ENCODE results near the gene KCTD19.

The KCTD19 gene

GRCh38 chr16:67257486-67258160 lies 68.9 kb downstream of the KCTD19 start:
- DNase-seq = no peak

DNA sequence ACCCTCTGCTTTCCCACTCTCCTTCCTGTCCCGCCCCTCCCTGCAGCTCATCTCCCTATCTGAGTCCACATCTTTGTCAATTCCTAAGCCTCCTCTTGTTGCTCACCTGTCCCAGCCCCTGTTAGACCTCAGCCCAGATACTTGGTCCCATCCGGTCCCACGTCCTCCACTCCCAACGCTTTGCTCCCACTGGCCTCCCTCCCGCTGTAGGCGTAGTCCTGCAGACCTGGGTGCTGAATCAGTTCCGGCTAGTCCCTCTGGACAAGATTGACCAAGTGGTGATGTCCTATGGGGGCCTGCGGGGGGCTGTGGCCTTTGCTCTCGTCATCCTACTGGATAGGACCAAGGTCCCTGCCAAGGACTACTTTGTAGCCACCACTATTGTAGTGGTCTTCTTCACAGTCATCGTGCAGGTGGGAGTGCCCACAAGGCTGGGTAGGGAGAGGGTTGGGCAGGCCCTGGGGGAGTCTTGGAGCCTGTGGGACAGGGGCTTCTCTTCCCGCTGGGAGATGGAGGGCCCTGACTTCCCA lies 69.8 kb downstream of the KCTD19 start:
- DNase-seq = no peak

DNA sequence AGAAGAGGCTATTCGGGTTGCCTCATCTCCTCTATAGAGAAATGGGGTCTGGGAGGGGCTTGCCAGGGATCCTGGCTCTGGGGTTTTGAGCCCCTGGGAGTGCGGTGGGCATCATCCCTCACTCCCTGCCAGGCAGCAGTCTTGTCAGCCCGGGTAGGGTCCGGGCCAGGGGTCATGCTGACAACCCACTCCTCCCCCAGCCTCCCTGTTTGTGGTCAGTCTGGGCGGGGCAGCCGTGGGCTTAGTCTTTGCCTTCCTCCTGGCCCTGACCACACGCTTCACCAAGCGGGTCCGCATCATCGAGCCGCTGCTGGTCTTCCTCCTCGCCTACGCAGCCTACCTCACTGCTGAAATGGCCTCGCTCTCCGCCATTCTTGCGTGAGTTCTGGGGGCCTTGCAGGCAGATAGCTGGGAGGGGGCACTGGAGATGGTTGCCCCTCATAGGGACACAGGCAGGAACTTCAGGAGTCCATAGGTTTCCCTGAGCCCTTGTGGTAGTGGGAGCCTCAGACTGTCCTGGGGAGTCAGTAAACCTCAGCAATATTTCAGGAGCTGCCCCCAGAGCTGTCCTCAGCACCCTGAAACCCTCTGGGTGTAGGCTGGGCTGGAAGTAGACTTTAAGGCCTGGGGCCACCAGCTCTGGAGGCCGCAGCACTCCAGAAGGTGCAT lies 70.9 kb downstream of the KCTD19 start:
- DNase-seq = no peak

DNA sequence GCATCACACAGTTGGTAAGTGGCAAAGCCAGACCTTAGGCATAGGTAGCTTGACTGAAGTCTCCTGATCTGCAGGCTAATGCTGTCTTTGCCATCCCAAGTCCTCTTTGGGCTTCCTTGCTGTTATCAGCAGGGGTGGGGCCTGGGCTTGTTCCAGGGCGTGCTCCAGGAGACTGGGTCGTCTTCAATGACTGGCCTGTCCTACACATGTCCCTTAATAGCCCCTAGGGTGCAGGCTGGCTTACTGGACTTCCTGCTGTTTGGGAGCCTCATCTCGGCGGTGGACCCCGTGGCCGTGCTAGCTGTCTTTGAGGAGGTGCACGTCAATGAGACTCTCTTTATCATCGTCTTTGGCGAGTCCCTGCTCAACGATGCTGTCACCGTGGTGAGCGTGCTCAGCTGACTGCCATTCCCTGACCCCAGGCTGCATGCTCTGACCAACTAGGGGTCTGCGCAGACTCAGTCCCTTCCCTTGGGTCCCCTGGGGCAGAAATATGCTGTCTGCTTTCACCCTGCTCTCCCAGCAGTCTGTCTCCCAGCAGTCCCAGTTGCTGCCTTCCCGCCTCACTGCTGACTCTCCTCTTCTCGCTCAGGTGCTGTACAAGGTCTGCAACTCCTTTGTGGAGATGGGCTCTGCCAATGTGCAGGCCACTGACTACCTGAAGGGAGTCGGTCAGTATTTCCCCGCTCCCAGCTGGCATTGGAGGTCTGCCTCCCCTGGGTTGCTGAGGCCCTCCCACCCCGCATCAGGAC lies 71.6 kb downstream of the KCTD19 start:
- no peak for DNase-seq

GRCh38 chr16:67252609-67253497 lies 73.7 kb downstream of the KCTD19 start:
- no peak for DNase-seq

- DNase-seq = no peak
Measured at GRCh38 chr16:67250045-67250327, 76.6 kb downstream of the KCTD19 start.

DNA sequence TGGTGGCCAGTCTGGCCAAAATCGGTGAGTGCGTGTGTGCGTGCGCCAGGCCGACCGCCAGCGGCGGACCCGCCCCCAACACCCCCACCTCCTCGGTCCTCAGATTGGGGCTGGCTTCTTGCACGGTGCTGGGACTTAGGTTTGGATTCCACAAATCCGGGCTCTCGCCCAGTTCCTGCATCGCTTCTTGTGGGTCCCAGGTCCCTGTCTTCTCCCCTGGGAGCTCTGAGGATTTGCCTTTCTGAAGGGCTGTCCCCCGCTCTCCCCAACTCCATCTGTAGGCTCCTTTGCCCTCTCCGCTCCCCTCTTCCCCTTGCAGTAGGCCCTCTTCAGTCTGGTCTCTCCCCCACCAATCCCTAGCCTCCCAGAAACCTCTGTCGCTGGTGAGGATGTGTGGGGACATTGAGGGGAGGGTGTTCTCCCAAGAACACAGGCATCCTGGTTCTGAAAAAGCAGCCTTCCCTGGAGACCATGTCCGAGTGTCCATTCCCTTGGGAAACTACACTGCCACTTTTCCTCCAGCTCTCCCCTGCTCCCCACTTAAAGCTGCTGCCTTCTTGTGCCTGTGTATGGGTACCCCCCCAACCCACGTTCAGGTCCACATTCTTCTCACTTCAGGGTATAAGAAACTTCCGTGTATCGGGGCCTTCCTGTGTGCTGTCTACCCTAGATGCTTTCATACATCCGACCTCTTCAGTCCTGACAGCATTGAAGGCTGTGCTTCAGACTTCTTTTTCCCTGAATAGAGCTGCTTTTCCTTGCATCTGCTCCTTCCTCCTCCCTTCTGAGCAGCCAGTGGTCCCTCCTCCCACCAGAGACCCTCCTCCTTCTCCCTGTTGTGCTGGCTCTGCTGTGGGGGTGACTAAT lies 77.1 kb downstream of the KCTD19 start:
- no peak for DNase-seq

DNA sequence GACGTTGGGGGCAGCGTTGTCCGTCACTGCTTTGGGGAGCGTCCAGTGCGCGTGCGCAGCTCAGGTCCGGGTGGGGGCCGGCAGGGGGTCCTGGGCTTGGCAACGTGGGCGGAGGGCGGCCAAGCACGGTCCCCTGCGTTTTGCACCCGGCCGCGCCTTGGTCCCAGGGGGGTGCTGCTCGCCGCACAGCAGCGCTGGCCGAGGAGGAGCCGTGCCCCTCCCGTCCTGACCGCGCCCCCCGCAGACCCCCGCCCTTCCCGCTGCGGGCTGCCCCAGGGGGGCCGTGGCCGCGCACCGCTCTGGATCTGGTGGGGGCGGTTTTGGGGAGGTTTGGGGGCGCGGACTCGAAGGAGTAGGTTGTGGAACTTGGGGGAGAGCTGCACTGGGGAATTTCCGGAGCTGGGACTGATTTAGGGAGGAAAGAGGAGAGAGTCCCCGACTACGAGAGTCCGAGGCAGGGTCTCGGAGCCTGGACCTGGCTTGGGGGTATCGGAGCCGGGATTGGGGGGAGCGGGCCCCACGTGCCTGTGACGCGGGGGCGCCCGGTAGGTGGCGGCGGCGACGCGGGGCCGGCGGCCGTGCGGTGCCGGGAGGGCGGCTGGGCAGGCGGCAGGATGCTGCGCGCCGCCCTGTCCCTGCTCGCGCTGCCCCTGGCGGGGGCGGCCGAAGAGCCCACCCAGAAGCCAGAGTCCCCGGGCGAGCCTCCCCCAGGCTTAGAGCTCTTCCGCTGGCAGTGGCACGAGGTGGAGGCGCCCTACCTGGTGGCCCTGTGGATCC lies 78.0 kb downstream of the KCTD19 start, which contains the start of gene SLC9A5:
SLC9A5 (plus strand) TSS at position 579 of the 777 bp plus-strand sequence; CDS start at position 615, 36 bp downstream.
- no peak for DNase-seq

DNA sequence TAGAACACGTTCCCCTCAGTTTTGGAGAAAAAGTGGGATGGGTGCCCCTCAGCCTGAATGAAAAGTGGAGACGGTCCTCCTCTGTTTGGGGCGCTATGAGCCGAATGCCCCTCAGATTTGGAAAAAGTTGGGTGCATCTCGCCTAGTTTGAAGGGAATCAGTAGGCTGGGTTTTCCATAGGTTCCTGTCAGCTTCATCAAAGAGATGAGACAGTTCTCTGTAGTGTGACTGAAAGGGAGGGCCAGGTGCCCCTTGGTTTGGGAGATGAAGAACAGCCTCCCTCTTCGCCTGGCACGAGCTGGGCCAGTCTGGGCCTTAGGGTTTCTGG lies 78.5 kb downstream of the KCTD19 start:
- no peak for DNase-seq

DNA sequence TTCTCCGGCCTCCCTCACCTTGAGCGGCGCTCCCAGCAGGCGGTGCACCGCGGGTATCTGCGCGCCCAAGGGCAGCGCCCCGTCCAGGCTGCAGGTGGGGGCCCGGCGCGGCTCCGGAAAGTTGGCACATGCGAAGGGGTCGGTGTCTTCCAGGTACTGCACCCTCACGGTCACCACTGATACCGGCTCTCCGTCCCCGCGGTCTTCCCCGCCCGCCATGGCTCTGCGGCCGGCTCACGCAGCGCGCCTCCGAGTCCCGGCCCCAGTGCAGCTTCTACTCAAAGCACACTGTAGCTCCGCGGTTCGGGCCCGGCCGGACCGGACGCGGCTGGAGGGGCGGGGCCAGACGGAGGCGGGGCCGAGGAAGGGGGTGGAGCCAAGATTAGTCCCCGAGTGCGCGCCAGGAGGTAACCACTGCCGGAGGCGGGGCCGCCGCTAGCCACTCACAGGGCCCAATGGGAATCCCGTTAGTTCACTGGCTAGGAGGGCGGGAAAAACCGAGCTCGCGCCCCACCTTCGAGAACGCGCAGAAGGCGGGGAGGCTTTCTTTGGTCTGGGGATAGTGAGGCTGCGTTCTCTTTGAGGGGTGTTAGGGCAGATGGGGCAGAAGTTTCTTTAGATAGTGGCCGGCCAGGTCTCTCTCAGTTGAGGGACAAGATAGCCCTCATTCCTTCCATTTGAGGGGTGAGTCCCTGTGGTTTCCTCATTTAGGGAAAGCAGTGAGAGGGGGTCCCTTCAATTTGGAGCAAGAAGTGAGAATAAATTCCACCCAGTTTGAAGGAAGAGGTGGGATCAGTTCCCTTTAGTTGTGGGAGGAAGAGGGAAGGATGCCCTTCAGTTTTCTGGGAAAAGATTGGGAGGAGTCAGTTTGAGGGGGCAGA lies 79.1 kb downstream of the KCTD19 start, which contains the start of gene FHOD1:
FHOD1 (minus strand) TSS at position 290 of the 881 bp plus-strand sequence; CDS start at position 219, 71 bp downstream.
- DNase-seq = peak; percentile 85 to 94 (median 92)

DNA sequence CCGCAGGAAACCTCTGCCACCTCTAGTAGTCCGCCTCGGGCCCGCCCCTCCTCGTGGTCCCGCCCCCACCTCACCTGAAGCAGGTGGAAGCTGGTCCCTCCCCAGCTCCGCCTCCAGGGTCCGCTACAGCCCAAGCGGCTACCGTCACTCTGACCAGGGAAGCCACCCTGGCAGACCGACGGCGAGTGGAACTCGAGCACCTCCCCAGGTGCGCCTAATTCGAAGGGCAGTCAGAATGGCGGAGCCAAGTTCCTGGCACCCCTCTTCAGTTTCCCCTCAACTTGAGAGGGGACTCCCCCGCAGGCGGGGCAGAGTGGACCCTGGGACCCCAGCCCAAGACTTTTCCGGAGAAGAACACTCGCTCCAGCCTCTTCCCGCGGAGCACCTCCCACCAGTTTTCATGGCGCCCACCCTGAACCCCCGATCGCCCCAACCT lies 79.8 kb downstream of the KCTD19 start:
- DNase-seq = peak in 2 of 4 experiments; percentile 32 to 51

DNA sequence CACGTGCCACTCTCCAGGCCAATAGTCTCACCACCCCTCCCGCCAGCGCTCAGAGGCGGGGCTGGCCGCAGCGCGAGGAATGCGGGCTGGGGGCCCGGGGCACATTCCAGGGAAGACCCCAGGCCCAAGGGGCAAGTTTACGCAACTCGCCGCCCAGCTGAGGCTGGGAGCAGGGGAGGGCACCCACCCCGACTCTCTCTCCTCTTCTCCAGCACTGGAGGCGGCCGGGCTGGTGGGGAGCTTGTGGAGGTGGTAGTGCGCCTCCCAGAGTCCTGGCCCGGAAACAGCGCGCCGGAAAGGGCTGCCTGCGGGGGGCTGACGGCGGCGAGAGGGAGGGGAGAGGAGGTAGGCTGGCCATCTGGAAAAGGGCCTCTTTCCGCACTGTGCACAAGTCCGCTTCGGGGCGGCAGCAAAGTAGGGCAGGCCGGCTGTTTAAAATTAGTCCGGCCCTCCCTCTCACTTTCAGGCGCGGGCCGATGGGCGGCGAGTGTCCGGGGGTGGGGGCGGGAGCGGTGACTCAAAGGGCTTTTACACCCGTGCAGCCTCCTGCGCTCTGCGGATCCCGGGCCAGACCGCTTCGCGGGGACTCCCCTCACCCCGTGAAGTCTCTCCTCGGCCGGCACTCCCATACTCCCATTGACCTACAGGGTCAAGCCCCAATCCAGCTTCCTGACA lies 80.3 kb downstream of the KCTD19 start:
- DNase-seq = no peak

GRCh38 chr16:67245674-67246080 lies 80.9 kb downstream of the KCTD19 start:
- DNase-seq = no peak

- DNase-seq = no peak
Measured at GRCh38 chr16:67245186-67245585, 81.4 kb downstream of the KCTD19 start.

DNA sequence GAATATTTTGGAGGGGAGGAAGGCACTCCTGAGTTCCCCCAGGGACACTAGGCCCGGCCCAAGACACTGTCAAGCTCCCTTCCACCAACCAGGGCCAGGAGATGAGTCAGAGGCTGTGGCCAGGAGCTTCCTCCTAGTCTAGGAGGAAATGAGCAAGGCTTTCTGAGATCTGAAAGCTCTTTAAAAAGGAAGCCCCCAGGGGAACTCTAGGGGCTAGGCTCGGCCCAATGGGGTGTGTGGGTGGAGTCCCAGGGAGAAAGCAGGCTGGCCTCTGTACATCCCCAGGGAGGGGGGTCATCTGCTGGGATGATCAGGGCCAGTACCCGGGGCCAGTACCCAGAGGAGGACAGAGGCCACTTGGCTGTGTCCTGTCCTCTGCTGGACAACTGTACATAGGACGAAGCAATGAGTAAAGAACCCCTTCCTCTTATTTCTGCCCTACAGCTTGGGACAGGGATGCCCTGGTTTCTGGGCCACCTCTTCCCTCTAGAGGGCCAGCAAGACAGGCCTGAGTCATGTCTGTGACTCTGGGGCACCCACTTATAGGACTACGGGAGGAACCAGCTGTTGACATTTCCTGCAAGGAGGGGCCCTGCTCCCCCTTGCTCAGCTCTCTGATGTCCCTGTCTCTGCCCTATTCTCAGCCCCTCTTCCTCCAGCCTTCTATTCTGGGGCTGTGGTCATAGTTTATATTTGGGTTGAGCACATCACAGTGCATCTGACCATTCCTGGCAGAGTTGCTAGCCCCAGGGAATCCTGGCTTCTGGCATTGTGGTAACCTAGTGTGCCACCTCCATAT lies 82.0 kb downstream of the KCTD19 start:
- DNase-seq = peak in 2 of 4 experiments; percentile 38 to 60

DNA sequence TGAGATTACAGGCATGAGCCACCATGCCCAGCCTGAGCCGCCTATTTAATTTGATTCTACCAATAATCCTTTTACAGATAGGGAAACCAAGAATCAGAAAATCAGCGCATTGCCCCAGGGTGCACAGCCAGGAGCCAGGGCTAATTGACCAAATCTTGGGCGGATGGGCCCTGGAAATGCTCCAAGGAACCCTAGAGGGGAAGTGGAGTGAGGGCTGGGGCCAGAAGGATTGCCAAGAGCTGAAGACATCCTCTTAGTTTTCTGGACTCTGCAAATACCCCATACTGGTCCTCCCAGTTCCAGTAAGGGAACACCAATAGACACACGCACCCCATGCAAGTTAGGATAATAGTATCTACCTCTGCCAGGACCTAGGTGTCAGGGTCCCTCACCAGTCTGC lies 83.1 kb downstream of the KCTD19 start:
- no peak for DNase-seq

DNA sequence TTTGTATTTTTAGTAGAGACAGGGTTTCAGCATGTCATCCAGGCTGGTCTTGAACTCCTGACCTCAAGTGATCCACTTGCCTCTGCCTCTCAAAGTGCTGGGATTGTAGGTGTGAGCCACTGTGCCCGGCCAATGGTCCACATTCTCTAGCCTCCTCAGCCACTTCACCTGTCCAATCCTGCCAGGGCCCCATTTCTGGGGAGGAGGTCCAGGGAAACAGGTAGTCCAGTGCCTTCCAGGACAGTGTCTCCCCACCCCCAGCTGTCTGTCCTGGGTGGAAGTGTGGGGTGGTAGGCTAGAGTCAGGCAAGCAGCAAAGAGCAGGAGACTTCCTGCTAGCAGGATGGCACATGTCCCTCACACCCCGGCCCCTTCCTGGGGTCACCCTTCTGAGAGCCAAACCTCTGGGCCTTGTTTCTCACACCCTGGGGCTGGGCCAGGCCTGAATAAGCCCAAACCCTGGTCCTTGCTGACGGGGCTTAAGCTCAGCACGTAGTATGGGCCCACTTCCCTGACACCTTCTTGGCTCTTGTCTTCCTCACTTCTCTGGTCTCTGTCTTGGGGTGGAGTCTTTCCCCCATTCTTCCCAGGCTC lies 84.3 kb downstream of the KCTD19 start:
- no peak for DNase-seq

Data from activated naive CD4-positive, alpha-beta T cell (primary cell).